WERI-Rb-1 (cell line): ENCODE data around the gene HES4.

Experiments used
- DNase-seq: peaks from one replicate; pipeline ENCODE4 v3.0.0-alpha.2; 2020
- H3K27ac ChIP-seq: fragments of 250-450 bp; sonication (Bioruptor Pico); 2 replicates; pipeline ENCODE4 v1.5.1; 2020; ENCODE audit warnings: mild to moderate bottlenecking, moderate library complexity
- H3K27me3 ChIP-seq: fragments of 250-450 bp; sonication (Bioruptor Pico); 2 replicates; pipeline ENCODE4 v1.5.1; 2021; ENCODE audit warnings: mild to moderate bottlenecking, low read depth, moderate library complexity; ENCODE audit not compliant: insufficient read depth, severe bottlenecking
- H3K36me3 ChIP-seq: fragments of 250-450 bp; sonication (Bioruptor Pico); 2 replicates; pipeline ENCODE4 v1.5.1; 2020; ENCODE audit warnings: mild to moderate bottlenecking, moderate library complexity
- H3K4me3 ChIP-seq: 2 replicates; pipeline ENCODE4 v1.5.1; 2011; ENCODE audit warnings: low read depth, mild to moderate bottlenecking, control low read depth, low read length
- H3K9me3 ChIP-seq: fragments of 250-450 bp; sonication (Bioruptor Pico); 2 replicates; pipeline ENCODE4 v1.5.1; 2021; ENCODE audit warnings: mild to moderate bottlenecking, moderate library complexity; ENCODE audit not compliant: severe bottlenecking
- CTCF ChIP-seq: IDR thresholded peaks from 2 replicates; pipeline ENCODE4 v1.5.1; 2011; ENCODE audit warnings: low read depth, mild to moderate bottlenecking, control low read depth, inconsistent platforms, low read length

HES4 gene

GRCh38 chr1:981955-982558 lies 17.8 kb downstream of the HES4 start, which contains the start of gene PERM1:
Gene PERM1, minus strand, starts transcription at chr1:982093. Its CDS starts 1,064 bp downstream, at chr1:981029.
- no peak within 1 kb of the TSS for H3K4me3 ChIP-seq
- no peak for DNase-seq
- H3K9me3 ChIP-seq: no peaks in the 10 kb centered on the region
- no peak for TF ChIP-seq CTCF
- no peak within 1 kb of the TSS for H3K27ac ChIP-seq
- H3K27me3 ChIP-seq: no peaks in the 10 kb centered on the region
- H3K36me3 ChIP-seq: no peaks in the 10 kb centered on the region

- H3K36me3 ChIP-seq: no peaks in the 10 kb centered on the region
- H3K9me3 ChIP-seq: no peaks in the 10 kb centered on the region
- no peak overlapping the region for H3K27ac ChIP-seq
- TF ChIP-seq CTCF: no peak
- DNase-seq: no peak
- no peak overlapping the region for H3K4me3 ChIP-seq
- no peaks in the 10 kb centered on the region for H3K27me3 ChIP-seq
These were observed 18.4 kb downstream of the HES4 start for GRCh38 chr1:981491-981954.

- TF ChIP-seq CTCF: no peak
- no peak overlapping the region for H3K27ac ChIP-seq
- no peaks in the 10 kb centered on the region for H3K27me3 ChIP-seq
- no peak for DNase-seq
- no peaks in the 10 kb centered on the region for H3K36me3 ChIP-seq
- H3K4me3 ChIP-seq: no peak overlapping the region
- no peaks in the 10 kb centered on the region for H3K9me3 ChIP-seq
These were observed 19.1 kb downstream of the HES4 start for GRCh38 chr1:980602-981395.

- Histone ChIP-seq H3K27ac (no peak overlapping the region), H3K9me3 (no peaks in the 10 kb centered on the region), H3K36me3 (no peaks in the 10 kb centered on the region), H3K27me3 (no peaks in the 10 kb centered on the region), H3K4me3 (no peak overlapping the region)
- no peak for DNase-seq
- TF ChIP-seq CTCF: no peak
These were observed 19.7 kb downstream of the HES4 start for GRCh38 chr1:980137-980571.

GRCh38 chr1:979744-980072 lies 20.2 kb downstream of the HES4 start:
- no peak for DNase-seq
- Histone ChIP-seq H3K36me3 (no peaks in the 10 kb centered on the region), H3K27me3 (no peaks in the 10 kb centered on the region), H3K27ac (no peak overlapping the region), H3K4me3 (no peak overlapping the region), H3K9me3 (no peaks in the 10 kb centered on the region)
- no peak for TF ChIP-seq CTCF
